NCI-H1105 treated with DMSO at 0.1 percent for 48 hours (cell line): Measurements from ENCODE around the gene CDKN2AIPNL.
"Not testable (repeated sequence)": the region's sequence is repeated elsewhere in the genome, so short reads cannot be mapped to it uniquely, and the experiment has no call there.

Experiments
- DNase-seq: peaks from one replicate; lab custom pipeline; 2025; lab: John Stamatoyannopoulos, UW

Gene CDKN2AIPNL

GRCh38 chr5:134437847-134438581, 26.3 kb upstream of the CDKN2AIPNL start:
- no peak for DNase-seq

DNA sequence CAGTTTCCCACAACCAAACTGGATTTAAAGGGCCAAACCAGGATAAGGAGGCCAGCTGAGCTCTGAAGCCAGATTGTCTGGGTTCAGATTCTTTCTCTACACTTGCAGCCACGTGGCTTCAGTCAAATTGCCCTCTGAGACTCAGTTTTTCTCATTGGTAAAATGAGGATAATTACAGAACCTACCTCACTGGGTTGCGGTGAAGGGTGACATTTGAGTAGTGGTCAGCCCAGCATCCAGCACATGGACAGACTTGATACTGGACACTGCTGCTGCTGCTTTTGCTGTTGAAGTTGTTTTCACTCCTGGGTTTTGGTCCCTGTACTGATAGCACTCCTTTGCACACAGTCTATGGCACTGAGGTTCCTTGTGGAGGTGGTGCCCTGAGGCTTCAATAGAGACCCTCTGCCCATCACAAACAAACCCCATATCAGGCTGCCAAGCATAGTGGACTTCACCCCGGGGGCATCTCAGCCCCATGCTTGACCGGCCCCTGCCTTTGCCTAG, 25.7 kb upstream of the CDKN2AIPNL start:
- DNase-seq, result no peak

DNA sequence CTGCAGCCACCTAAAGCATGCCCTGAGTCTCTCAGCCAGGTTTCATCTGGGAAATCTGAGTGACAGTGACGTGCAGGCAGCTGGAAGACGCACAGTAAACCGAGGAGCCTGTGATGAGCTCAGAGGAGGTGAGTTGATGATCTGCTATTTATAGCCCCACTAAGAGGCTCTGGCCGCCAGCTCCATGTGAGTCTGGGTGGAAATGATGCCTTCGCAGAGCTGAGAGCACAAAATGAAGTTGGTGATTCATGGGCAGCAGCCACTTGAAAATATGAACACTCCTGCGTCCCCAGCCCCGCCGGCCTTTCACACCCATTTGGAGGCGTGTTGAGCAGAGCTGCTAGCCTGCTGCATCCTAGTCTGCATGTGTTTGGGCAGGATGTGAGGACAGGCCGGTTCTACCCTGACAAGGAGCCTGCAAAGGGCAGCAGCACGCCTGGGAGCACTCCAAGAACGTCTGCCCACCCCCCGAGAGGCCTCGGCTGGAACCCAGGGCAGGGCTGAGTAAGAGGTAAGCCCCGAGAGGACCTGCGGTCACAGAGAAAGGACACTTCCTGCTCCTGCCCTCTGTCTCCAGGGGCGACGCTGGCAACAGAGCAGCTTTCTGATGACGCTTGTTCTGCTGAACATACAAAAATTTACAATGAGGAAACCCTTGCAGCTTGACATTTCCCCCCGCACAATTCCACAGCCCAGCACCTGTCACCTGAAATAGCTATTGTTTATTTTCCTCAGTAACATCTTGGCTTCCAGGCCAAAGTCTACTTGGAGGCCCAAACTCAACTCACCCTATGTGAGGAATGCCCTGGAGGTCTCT, 25.1 kb upstream of the CDKN2AIPNL start:
- DNase-seq, result peak; percentile 38

GRCh38 chr5:134435560-134435959, 23.9 kb upstream of the CDKN2AIPNL start:
- no peak for DNase-seq

DNA sequence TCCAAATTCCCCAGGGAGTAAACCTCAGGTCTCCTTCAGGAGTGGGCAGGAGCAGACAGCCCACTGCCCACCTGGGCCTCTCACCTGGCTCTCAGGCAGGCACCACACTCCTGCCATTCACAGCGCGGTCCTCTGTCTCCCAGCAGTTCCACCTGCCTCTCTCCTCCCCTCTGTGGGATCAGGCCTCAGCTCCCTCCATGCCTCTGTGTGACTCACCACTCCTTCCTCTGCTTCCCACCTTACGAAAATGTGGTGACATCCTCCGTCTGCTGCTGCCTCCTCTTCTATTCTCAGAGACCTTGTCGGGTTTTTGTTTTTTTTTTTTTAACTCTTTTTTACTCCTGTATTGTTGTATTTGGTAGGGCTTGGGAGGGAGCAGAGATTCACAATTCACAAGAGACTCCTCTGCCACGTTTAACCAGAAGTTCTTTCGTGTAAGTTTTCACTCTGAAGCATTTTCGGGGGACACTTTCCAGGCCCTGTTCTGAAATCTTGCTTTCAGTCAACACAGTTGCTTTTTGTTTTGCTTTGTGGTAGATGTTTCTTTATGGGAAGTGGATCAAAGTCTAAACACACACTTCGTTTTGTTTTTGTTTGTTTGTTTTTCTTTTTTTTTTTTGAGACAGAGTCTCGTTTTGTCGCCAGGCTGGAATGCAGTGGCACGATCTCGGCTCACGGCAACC, 21.1 kb upstream of the CDKN2AIPNL start:
- DNase-seq, result no peak

- DNase-seq, result no peak
Observed at GRCh38 chr5:134432174-134432573, 20.5 kb upstream of the CDKN2AIPNL start.

DNA sequence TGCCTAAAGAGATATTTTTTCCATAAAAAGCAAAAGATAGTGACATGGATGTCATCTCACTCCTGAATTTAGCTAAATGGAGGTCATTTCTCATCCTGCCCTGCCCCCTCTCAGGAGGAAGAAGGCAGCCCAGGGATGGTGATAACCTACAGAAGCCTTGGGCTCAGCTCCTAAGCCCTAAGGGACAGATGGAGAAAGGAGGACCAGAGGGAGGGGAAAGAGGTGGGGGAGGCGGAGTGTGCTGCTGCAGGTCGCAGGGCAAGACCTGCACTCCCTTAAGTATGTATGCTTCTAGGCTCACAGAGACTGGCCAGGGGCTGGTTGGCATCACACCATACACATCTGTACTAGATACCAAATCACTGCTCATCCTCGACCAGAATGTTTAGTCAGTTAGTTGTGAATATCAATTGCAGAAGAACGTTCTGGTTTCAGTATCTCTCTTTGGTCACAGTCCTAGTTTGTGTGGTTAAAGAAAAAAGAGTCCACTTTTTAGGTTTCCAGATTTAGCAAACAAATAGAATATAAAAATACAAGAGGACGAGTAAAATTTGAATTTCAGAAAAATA, 18.4 kb upstream of the CDKN2AIPNL start:
- no peak for DNase-seq

GRCh38 chr5:134427540-134428041, 15.9 kb upstream of the CDKN2AIPNL start:
- DNase-seq, result no peak

GRCh38 chr5:134426361-134426760, 14.7 kb upstream of the CDKN2AIPNL start:
- no peak for DNase-seq

- no peak for DNase-seq
Observed at GRCh38 chr5:134423376-134423775, 11.7 kb upstream of the CDKN2AIPNL start.

DNA sequence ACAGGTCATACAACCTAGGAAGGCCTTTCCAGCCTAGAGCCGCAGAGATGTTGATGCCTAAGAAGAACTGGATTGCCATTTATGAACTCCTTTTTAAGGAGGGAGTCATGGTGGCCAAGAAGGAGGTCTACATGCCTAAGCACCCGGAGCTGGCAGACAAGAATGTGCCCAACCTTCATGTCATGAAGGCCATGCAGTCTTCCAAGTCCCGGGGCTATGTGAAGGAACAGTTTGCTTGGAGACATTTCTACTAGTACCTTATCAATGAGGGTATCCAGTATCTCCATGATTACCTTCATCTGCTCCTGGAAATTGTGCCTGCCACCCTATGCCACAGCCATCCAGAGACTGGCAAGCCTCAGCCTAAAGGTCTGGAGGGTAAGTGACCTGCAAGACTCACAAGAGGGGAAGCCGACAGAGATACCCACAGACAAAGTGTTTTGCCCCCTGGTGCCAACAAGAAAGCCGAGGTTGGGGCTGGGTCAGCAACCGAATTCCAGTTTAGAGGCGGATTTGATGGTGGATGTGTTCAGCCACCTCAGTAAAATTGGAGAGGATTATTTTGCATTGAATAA, 11.2 kb upstream of the CDKN2AIPNL start:
- no peak for DNase-seq

DNA sequence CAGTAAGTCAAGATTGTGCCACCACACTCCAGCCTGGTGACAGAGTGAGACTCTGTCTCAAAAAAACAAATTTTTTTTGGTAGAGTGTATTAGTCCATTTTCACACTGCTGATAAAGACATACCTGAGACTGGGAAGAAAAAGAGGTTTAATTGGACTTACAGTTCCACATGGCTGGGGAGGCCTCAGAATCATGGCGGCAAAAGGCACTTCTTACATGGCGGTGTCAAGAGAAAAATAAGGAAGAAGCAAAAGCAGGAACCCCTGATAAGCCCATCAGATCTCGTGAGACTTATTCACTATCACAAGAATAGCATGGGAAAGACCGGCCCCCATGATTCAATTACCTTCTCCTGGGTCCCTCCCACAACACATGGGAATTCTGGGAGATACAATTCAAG, 9.4 kb upstream of the CDKN2AIPNL start:
- DNase-seq, result not testable (repeated sequence)

DNA sequence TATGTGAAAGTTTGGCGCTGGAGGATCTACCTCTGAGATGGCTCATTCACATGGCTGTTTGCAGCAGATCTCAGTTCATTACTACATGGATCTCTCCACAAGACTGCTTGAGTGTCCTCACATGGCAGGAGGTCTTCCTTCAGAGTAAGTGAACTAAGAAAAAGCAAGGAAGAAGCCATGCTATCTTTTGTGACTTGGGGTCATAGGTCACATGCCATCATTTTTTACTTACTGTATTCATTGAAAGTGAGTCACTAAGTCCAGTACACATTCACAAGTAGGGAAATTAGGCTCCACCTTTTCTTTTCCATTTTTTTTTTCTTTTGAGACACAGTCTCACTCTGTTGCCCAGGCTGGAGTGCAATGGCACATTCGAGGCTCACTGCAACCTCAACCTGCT, 8.7 kb upstream of the CDKN2AIPNL start:
- DNase-seq, result no peak

GRCh38 chr5:134418958-134419357, 7.3 kb upstream of the CDKN2AIPNL start:
- no peak for DNase-seq

DNA sequence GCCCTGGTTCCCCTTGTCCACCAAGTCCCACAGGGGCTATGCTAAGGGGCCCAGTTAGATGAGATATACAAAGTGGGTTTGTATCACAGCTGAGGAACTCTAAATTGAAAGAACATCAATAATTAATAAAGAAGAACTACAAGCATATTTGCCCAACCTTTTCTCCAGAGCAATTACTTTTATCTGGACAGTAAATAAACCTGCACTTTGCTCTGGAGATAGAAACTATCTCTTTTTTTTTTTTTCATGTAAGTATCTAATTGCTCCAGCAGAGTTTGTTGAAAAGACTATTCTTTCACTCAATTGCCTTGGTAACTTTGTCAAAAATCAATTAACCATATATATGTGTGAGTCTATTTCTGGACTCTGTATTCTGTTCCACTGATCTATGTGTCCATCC, 6.0 kb upstream of the CDKN2AIPNL start:
- DNase-seq, result no peak

DNA sequence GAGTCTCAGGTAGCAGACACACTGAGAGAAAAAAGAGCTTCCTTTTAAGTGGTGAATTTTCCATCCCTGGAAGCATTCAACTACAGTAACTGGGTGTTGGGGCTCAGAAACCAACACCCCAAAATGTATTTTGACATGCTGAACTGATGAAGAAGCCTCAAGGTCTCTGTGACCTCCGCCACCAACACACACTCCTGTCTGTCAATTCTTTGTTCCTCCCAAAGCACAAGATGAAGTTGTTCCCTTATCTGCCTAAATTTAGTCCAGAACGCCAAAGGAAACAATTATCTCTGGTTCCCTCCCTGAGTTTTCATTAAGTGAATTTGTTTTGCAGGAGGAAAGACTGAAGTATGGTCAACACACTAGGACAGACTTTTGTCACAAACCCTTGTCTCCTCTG, 1.4 kb upstream of the CDKN2AIPNL start:
- DNase-seq, result no peak

DNA sequence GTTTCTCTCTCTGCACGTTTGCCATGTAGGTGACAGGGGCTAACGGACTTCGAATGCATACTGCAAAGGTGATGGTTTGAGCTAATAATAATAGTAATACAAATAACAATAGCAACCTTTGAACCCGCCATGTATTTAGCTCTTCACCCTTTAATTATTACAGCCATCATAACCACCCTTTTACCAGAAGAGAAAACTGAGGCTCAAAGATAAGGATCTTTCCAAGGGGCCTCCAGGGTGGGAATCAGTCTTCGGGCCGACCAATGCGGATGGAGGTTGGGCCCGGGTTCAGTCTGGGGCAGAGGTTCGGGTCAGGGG, 494 bp downstream of the CDKN2AIPNL start:
- DNase-seq, result no peak

GRCh38 chr5:134410822-134411221, 859 bp downstream of the CDKN2AIPNL start:
- DNase-seq, result no peak

DNA sequence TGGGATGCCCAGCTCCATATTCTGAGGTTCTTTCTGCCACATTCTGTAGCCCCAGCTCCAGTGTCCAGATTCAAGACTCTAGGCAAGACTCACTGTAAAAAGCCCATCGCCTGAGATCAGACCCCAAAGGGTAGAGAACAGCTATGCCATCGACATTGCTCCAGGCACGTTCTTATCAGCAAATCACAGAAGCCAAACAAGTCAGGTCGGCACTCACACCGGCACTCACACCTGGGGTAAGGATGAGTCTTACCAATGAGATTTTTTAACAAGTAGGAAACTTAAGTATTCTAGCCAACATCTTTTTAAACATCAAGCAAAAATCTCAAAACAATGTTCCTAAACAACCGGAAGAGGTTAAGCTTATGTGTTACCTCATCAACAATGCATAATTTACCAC, 2.4 kb downstream of the CDKN2AIPNL start:
- DNase-seq, result no peak

- no peak for DNase-seq
Observed at GRCh38 chr5:134406390-134406789, 5.3 kb downstream of the CDKN2AIPNL start.

GRCh38 chr5:134403951-134404350, 7.7 kb downstream of the CDKN2AIPNL start:
- DNase-seq, result no peak

DNA sequence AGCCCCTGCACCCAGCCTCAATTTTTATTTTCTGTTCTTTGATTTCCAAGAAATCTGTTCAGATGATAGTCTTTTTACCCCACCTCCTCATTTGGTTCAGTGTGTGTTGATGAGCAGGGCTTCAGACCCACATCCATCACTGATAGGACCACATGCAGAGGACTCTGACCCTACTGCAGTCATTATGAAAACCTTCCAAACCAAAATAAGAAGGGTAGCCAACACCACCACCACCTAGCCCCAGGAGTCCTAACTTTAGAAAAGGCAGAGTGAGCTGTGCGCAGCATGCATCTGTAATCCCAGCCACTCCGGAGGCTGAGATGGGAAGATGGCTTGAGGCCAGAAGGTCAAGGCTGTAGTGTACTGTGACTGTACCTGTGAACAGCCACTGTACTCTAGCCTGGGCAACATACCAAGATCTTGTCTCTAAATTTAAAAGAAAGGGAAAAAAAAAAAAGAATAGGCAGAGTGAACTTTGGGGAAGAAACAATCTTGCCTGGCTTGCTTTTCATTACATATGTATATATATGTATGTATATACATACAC, 13.0 kb downstream of the CDKN2AIPNL start:
- DNase-seq, result no peak
